Measurements from ENCODE around the gene P2RY11.

Gene P2RY11

DNA sequence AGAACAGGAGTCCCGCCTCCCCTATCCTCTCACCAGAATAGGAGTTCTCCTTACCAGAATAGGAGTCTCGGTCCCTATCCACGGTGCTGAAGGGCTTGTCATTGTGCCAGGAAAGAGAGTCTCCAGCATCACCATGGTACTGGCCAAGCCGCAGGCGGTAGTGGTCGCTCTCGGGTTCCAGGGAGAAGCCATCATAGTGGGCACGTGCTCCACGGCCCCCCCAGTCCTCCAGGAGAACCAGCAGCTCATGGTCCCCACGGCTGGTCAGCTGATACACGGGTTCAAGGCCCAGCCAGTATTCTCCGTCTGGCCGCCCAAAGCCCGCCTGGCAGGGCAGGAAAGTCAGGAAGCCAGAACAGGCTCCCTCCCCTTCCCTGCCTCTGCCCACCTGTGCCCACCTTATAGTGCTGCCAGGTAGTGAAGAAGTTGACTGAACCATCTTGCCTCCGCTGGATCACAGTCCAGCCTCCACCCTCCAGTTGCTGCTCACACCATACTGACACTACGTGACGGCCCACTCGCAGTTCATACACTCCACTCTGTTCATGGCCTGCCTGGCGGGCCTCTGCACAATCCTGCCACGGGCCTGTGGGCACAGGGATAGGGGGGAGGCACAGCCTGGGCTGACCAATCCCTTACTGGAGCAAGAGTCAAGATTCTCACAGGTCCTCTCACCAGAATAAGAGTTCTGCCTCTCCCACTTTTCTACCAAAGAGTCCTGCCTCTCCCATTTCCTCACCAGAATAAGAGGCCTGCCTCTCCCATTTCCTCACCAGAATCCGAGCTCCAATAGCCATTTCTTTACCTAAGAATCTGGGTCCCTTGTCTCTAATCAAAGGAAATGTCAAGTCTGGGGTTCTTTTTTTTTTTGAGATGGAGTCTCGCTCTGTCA, 18.0 kb upstream of the P2RY11 start:
- H3K9me3 ChIP-seq (ENCODE audit: control insufficient read depth, low read length) = no peaks in the 10 kb centered on the region
- no peak overlapping the region for H3K4me3 ChIP-seq (ENCODE audit: insufficient read depth, low read depth, low read length)
- no peaks in the 10 kb centered on the region for H3K4me1 ChIP-seq (ENCODE audit: control insufficient read depth, insufficient read depth, low read length)
- H3K27me3 ChIP-seq (ENCODE audit: control insufficient read depth, insufficient read depth, low read length, poor library complexity, severe bottlenecking) = peaks cover 30% of the 10 kb centered on the region
- no peaks in the 10 kb centered on the region for H3K36me3 ChIP-seq (ENCODE audit: control insufficient read depth, insufficient read depth, low read length)
- WGBS, 2 experiments = 87% methylated on average over 22 of the region's 22 CpGs
- H3K27ac ChIP-seq (ENCODE audit: insufficient read depth, low read depth, low read length, poor library complexity, severe bottlenecking) = no peak overlapping the region

GRCh38 chr19:10095622-10095947, 15.9 kb upstream of the P2RY11 start:
- WGBS, 2 experiments = 71 to 72% methylated on average over 5 to 7 of the region's 7 CpGs
- H3K27ac ChIP-seq (ENCODE audit: insufficient read depth, low read depth, low read length, poor library complexity, severe bottlenecking) = no peak overlapping the region
- H3K36me3 ChIP-seq (ENCODE audit: control insufficient read depth, insufficient read depth, low read length) = no peaks in the 10 kb centered on the region
- peaks cover 34% of the 10 kb centered on the region for H3K27me3 ChIP-seq (ENCODE audit: control insufficient read depth, insufficient read depth, low read length, poor library complexity, severe bottlenecking)
- H3K9me3 ChIP-seq (ENCODE audit: control insufficient read depth, low read length) = no peaks in the 10 kb centered on the region
- H3K4me1 ChIP-seq (ENCODE audit: control insufficient read depth, insufficient read depth, low read length) = no peaks in the 10 kb centered on the region
- no peak overlapping the region for H3K4me3 ChIP-seq (ENCODE audit: insufficient read depth, low read depth, low read length)

- H3K4me1 ChIP-seq (ENCODE audit: control insufficient read depth, insufficient read depth, low read length) = no peaks in the 10 kb centered on the region
- WGBS, 2 experiments = 5% methylated on average over 97 of the region's 97 CpGs
- no peaks in the 10 kb centered on the region for H3K36me3 ChIP-seq (ENCODE audit: control insufficient read depth, insufficient read depth, low read length)
- no peak overlapping the region for H3K27ac ChIP-seq (ENCODE audit: insufficient read depth, low read depth, low read length, poor library complexity, severe bottlenecking)
- H3K9me3 ChIP-seq (ENCODE audit: control insufficient read depth, low read length) = no peaks in the 10 kb centered on the region
- peak overlapping the region; percentile 16 for H3K4me3 ChIP-seq (ENCODE audit: insufficient read depth, low read depth, low read length)
- peaks cover 34% of the 10 kb centered on the region for H3K27me3 ChIP-seq (ENCODE audit: control insufficient read depth, insufficient read depth, low read length, poor library complexity, severe bottlenecking)
These were observed 15.4 kb upstream of the P2RY11 start for GRCh38 chr19:10095948-10096614.

GRCh38 chr19:10096615-10096963, 14.9 kb upstream of the P2RY11 start:
- Histone ChIP-seq H3K4me1 (ENCODE audit: control insufficient read depth, insufficient read depth, low read length) (no peaks in the 10 kb centered on the region), H3K36me3 (ENCODE audit: control insufficient read depth, insufficient read depth, low read length) (no peaks in the 10 kb centered on the region), H3K9me3 (ENCODE audit: control insufficient read depth, low read length) (no peaks in the 10 kb centered on the region), H3K27me3 (ENCODE audit: control insufficient read depth, insufficient read depth, low read length, poor library complexity, severe bottlenecking) (peaks cover 34% of the 10 kb centered on the region), H3K4me3 (ENCODE audit: insufficient read depth, low read depth, low read length) (peak overlapping the region; percentile 16), H3K27ac (ENCODE audit: insufficient read depth, low read depth, low read length, poor library complexity, severe bottlenecking) (no peak overlapping the region)
- 56 to 58% methylated on average over 26 of the region's 26 CpGs for WGBS, 2 experiments

DNA sequence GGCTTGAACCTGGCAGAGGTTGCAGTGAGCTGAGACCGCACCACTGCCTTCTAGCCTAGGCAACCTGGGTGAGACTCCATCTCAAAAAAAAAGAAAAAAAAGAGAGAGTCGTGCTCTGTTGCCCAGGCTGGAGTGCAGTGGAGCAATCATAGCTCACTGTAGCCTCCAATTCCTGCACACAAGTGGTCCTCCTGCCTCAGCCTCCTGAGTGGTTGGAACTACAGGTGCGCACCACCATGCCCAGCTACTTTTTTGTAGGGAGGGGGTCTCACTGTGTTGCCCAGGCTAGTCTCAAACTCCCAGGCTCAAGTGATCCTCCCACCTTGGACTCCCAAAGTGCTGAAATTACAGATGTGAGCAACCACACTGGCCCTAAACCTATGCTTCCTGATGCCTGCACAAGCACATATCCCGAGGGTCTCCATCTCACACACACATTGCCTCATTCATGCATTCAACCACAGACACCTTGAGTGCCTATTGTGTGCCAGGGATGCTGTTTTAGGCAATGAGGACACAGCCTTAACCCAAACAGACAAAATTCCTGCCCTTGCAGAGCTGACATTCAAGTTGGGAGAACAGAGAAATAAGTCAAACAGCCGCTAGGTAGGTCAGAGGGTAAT, 11.2 kb upstream of the P2RY11 start:
- Histone ChIP-seq H3K4me3 (ENCODE audit: insufficient read depth, low read depth, low read length) (no peak overlapping the region), H3K27me3 (ENCODE audit: control insufficient read depth, insufficient read depth, low read length, poor library complexity, severe bottlenecking) (peaks cover 24% of the 10 kb centered on the region)
- WGBS, 2 experiments = 84 to 90% methylated on average over 5 of the region's 5 CpGs

GRCh38 chr19:10102787-10103236, 8.7 kb upstream of the P2RY11 start:
- Histone ChIP-seq H3K27ac (ENCODE audit: insufficient read depth, low read depth, low read length, poor library complexity, severe bottlenecking) (no peak overlapping the region), H3K4me3 (ENCODE audit: insufficient read depth, low read depth, low read length) (no peak overlapping the region), H3K9me3 (ENCODE audit: control insufficient read depth, low read length) (no peaks in the 10 kb centered on the region), H3K27me3 (ENCODE audit: control insufficient read depth, insufficient read depth, low read length, poor library complexity, severe bottlenecking) (peaks cover 4% of the 10 kb centered on the region), H3K36me3 (ENCODE audit: control insufficient read depth, insufficient read depth, low read length) (peaks cover 5% of the 10 kb centered on the region), H3K4me1 (ENCODE audit: control insufficient read depth, insufficient read depth, low read length) (peaks cover 5% of the 10 kb centered on the region)
- WGBS, 2 experiments = 89% methylated on average over 7 of the region's 7 CpGs

More for the DNA sequence above, 11.2 kb upstream of the P2RY11 start:
- Histone ChIP-seq H3K27ac (ENCODE audit: insufficient read depth, low read depth, low read length, poor library complexity, severe bottlenecking) (no peak overlapping the region), H3K36me3 (ENCODE audit: control insufficient read depth, insufficient read depth, low read length) (no peaks in the 10 kb centered on the region), H3K4me1 (ENCODE audit: control insufficient read depth, insufficient read depth, low read length) (no peaks in the 10 kb centered on the region), H3K9me3 (ENCODE audit: control insufficient read depth, low read length) (no peaks in the 10 kb centered on the region)

DNA sequence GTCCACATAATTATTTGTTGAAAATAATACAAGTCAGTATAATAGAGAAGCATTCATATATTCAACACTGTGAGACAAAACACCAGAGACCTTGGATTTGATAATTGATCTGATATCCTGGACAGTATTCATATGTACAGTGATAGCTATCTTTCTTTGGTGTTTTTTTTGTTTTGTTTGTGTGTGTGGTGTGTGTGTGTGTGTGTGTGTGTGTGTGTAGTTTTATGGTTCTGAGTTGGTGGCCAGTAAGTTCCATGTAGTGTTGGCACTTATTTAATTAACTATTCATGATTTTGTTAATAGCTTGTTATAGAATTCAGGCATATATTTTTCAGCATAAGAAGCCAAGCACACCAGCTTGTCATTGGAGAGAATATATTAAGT, 7.4 kb upstream of the P2RY11 start:
- no peak overlapping the region for H3K27ac ChIP-seq (ENCODE audit: insufficient read depth, low read depth, low read length, poor library complexity, severe bottlenecking)
- peaks cover 12% of the 10 kb centered on the region for H3K36me3 ChIP-seq (ENCODE audit: control insufficient read depth, insufficient read depth, low read length)
- peaks cover 5% of the 10 kb centered on the region for H3K4me1 ChIP-seq (ENCODE audit: control insufficient read depth, insufficient read depth, low read length)
- H3K27me3 ChIP-seq (ENCODE audit: control insufficient read depth, insufficient read depth, low read length, poor library complexity, severe bottlenecking) = peaks cover 4% of the 10 kb centered on the region
- no peaks in the 10 kb centered on the region for H3K9me3 ChIP-seq (ENCODE audit: control insufficient read depth, low read length)
- no peak overlapping the region for H3K4me3 ChIP-seq (ENCODE audit: insufficient read depth, low read depth, low read length)

DNA sequence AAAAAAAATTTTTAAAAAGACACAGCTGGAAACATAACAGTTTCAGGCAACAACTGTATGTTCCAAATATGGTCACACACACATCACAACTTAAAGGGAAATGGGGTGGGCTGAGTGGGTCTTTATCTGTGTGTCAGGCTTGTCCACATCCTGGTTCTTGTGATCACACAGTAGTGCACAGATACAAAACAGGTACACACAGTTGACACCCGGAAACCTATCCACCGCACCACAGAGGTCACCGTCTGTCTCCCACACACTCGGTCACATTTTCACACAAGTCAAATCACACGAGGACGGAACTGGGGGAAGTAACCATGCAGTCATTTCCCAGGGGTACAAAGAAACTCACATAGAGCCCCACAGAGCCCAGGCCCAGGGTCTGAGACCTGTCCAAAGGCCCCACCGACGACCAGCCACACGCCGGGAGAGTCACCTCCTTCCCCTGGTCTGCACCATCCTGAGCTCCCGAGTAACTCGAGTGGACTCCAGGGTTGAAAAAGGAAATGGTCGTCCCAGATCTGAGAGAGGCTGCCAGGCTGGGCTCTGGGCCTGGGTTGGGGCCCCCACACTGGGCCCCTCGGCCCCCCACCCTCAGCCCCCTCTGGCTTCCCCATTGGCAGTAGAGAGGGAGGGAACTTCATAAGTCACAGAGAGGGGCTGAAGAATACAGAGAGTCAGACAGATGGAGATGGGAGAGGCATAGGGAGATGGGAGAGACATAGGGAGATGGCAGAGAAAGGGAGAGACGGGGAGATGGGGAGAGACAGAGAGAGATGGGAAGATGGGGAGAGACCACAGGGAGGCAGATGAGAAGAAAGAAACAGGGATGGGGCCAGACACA, 6.6 kb upstream of the P2RY11 start:
- peaks cover 20% of the 10 kb centered on the region for H3K36me3 ChIP-seq (ENCODE audit: control insufficient read depth, insufficient read depth, low read length)
- no peak overlapping the region for H3K4me3 ChIP-seq (ENCODE audit: insufficient read depth, low read depth, low read length)
- H3K27me3 ChIP-seq (ENCODE audit: control insufficient read depth, insufficient read depth, low read length, poor library complexity, severe bottlenecking) = no peaks in the 10 kb centered on the region
- no peak overlapping the region for H3K27ac ChIP-seq (ENCODE audit: insufficient read depth, low read depth, low read length, poor library complexity, severe bottlenecking)
- 85 to 88% methylated on average over 15 of the region's 15 CpGs for WGBS, 2 experiments
- peaks cover 5% of the 10 kb centered on the region for H3K4me1 ChIP-seq (ENCODE audit: control insufficient read depth, insufficient read depth, low read length)
- no peaks in the 10 kb centered on the region for H3K9me3 ChIP-seq (ENCODE audit: control insufficient read depth, low read length)

DNA sequence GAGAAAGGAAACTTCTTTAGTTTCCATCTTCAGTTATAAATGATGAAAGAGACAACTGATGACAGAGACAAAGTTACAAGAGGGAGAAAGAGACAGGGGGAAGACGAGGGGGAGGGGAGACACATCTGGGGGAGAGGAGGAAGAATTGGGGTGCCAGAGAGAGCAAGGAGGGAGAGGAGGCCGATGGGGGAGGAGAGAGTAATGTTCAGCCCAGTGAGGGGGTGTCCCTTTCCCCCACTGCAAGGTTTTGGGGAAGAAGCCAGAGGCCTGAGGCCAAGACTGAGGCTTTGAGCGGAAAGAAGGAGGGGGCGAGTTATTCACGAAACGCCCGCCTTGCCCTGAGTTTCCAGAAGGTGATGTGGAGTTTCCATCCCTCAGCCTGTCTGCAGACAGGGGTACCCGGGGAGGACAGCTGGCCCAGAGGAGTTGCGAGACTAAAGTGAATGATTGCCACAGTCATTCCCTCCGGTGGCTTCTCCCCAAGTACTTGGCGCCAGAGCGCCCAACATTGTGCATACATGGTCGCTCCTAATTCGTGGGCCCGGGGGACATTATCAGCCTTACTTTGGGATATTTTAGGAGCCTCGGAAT, 5.9 kb upstream of the P2RY11 start:
- WGBS, 2 experiments = 66 to 68% methylated on average over 16 of the region's 16 CpGs
- H3K4me1 ChIP-seq (ENCODE audit: control insufficient read depth, insufficient read depth, low read length) = peaks cover 5% of the 10 kb centered on the region
- peaks cover 27% of the 10 kb centered on the region for H3K36me3 ChIP-seq (ENCODE audit: control insufficient read depth, insufficient read depth, low read length)
- no peaks in the 10 kb centered on the region for H3K9me3 ChIP-seq (ENCODE audit: control insufficient read depth, low read length)
- H3K27me3 ChIP-seq (ENCODE audit: control insufficient read depth, insufficient read depth, low read length, poor library complexity, severe bottlenecking) = no peaks in the 10 kb centered on the region
- peak overlapping the region; percentile 11 for H3K4me3 ChIP-seq (ENCODE audit: insufficient read depth, low read depth, low read length)
- no peak overlapping the region for H3K27ac ChIP-seq (ENCODE audit: insufficient read depth, low read depth, low read length, poor library complexity, severe bottlenecking)
